GM21723 (cell line): Measurements from ENCODE around the gene NAA80.

Experiments used
- ATAC-seq: cut with Tn5 transposase; IDR thresholded peaks from one replicate; pipeline ENCODE4 v1.9.1; 2021; ENCODE audit warnings: mild to moderate bottlenecking, moderate library complexity; ENCODE audit not compliant: unreplicated experiment

Gene NAA80

DNA sequence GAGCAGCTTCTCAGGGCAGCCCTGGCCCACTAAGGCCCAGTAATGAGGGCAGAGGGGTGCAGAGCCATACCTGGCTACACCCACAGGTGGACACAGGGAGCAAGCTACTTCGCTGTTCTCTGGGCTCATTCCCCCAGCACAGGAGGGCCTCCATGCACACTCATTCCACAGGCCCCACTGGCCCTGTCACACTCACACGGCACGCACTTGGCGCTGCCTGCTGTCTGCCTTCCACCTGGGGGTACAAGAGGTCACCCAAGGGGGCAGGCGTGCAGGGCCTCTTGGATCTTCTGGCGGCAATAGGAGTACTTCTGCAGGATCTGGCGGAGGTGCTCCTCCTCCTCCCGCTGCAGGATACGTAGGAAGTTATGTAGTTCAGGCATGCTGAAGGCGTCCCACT lies 31.1 kb upstream of the NAA80 start:
- no peak for ATAC-seq

DNA sequence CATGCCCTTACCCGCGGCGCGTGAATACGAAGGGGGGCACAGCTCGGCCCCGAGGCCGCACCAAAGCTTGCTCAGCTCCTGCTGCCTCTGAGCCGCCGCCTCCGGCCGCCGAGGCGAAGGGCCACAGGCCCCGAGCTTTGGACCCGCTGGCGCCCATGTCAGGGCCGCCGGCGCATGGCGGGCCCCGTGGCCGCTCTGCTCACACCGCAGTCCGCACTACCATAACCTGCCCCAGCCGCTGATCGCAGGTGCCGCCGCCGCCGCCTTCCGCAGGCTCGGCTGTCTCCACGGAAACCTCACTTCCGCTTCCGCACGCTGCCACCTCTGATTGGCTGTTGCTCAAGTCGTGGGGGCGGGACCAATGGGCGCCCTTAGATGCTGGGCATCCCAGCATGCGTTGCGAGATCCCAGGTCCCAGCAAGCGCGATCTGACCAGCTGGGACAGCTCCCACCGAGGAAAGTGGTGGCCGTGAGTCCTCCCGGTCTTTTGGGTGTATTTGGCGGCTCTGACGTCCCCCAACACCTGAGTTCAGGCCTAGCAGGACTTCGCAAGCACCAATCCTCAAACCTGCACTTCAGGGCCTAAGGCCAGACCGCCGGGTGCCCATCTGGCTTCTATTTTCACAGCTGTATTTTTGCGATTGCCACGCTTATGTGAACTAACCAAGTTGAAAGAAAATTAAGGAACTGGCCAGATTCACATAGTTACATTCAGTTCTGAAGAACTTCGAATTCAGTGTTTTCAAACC lies 28.9 kb upstream of the NAA80 start, which contains the start of gene TUSC2:
Gene TUSC2 (minus strand): TSS at position 281 of the 749 bp plus-strand sequence. CDS start 124 bp downstream, at position 157.
- ATAC-seq: peak; percentile 85

DNA sequence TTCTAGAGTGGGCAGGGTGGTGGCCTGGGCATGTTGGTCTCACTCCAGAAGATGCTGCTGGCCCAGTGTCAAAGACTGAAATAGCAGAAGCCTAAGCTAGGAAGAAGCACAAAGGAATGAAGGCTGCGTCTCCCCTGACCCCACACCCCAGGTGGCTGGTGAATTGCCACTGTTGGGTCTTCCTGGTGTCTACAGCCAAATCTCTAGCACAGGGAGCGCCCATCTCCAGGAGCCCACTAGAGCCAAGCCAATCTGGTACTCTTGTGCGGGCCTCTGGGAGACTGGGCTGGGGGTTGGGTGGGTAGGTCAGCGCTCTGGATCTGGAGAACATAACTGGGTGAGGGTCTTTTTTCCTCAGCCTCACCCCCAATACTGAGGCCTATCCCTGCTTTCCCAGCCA lies 27.9 kb upstream of the NAA80 start:
- no peak for ATAC-seq

DNA sequence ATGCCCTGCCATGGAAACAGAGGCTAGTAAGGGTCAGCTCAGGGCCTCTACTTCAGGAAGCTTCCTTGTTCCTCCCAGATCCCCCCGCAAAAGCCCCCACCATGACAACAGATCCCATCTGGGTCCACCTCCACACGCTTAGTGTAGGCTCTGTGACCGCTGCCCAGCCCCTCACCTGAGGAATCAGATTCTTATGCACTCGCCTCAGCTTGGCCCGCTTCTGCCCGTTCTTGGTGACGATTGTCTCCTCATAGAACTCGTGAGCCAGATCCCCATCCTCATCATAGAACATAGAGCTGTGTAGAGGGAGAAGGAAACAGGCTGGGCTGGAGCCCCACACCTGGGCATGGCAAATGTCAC lies 27.0 kb upstream of the NAA80 start:
- no peak for ATAC-seq

DNA sequence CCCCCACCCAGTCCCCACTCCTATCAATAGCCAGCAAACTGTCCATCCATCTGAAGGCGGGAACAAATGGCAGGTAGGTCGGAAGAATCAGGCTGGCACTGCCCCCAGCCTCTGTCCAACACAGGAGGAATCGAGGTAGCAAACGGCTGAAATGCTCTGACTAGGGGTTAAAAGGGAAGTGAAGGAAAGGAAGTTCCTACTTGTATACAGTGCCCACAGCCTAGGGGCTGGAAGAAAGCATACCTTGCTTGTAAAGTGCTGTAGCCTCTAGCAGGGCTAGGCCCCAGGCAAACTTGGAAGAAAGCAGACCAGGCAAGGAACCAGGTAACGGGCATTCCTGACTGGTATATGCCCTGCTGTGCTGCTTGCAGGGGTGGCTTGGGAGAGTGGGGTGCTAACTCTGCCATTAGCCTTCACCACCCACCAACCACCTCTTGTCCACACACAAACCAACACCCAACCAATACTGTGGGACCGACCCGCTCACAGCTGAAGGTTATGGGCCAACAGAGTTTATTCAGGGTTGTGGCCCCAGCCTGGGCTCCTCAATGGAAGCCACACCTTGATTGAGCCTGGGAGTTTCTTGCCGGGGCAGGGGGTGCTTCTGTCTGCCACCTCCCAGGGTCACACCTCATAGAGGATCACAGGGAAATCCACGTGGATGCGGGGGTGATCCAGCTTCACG lies 26.4 kb upstream of the NAA80 start:
- no peak for ATAC-seq

DNA sequence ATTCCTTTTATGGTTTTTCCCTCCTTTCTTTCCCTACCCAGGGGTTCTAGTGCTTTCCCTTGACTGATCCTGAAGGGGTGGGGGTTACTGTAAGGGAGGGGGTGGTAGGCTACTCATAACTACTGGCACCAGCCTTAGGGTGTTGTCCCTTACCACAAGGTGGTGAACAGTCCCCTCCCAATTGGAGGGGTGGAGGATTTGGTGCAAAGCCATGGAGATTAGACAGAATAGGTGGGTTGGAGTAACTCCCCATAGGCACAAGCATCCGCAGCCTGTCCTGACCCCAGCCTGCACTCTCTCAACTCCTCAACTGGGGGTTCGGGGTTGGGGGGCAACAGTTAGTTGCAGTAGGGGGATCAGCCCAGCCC lies 25.9 kb upstream of the NAA80 start:
- ATAC-seq: no peak

DNA sequence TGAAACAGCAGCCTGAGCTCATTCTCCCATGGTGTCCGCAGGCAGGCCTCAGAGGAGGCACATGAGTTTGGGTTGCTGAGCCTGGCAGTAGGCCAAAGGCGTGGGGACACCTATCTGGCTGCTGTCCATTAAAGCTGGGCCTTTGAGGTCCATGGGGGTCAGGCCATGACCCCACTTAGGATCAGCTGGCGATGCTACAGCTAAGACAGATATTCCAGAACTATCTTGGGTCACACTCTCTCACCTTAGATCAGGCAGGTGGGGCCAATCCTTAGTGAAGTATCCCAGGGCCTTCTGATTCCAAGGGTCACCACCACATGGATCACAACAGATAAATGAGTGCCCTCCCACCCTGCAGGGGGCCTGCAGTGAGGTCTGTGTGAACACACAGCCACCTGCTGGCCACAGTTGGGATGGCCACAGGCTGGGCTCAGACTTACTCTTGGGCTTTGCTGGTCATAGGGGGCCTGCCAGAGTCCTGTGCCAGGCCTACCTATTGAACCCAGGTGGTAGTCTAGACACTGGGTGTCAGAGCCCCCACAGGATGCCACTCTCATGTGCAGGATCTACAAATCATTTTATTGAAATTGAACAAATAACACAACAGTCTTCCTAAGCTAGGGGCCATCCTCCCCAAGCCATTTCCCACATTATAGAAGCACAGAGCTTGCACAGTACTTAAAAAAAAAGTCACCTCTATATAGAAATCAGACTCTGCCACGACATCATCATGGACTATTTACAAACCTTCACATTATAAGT lies 25.3 kb upstream of the NAA80 start:
- no peak for ATAC-seq

DNA sequence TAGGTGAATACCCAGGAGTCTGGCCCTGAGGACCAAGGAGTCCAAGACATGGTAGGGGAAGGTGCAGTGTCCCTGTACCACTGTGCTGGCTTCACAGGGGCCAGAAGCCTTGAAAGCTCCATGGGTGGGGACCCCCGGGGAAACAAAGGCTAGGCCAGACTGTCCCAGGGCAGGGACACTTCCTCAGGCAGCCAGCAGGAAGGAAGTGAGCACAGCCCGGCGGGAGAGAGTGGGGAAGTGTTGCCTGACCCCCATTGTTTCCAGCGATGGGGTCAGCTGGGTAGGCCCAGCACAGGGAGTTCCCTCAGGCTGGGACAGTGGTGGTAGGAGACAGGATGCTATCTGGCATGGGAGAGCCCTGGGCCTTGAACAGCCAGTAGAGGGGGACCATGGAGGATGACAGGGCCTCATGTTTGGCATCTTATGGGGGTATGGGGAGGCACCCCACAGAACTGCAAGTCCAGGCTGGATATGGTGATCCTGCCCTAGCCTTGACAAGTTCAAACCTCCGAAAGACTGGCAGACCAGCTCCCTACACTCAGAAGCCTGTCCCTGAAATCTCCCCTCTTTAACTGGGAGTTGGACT lies 24.5 kb upstream of the NAA80 start:
- ATAC-seq: no peak

DNA sequence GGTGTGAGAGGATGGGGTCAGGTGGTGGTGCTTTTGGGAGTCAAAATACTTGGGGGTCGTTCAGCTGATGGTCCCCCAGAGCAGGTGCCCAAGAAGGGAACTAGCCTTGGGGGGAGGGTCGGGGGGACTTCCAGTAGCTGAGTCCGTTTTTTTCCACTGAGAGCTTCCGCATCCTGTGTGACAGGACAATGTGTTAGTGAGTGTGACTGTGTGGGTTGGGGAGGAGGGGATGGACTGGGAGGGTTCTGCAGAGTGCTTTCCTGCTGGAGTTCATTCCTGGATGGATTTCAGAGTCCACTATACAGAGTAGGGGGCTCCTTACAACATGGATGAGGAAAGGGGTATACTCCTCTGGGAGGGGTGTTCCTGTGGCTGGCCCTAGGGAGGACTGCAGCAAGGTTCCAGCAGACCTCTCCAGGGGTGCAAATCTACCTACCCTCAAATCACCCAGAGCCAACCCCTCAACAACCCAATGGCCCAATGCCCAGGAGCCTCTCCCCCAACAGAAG lies 23.9 kb upstream of the NAA80 start:
- ATAC-seq: no peak

DNA sequence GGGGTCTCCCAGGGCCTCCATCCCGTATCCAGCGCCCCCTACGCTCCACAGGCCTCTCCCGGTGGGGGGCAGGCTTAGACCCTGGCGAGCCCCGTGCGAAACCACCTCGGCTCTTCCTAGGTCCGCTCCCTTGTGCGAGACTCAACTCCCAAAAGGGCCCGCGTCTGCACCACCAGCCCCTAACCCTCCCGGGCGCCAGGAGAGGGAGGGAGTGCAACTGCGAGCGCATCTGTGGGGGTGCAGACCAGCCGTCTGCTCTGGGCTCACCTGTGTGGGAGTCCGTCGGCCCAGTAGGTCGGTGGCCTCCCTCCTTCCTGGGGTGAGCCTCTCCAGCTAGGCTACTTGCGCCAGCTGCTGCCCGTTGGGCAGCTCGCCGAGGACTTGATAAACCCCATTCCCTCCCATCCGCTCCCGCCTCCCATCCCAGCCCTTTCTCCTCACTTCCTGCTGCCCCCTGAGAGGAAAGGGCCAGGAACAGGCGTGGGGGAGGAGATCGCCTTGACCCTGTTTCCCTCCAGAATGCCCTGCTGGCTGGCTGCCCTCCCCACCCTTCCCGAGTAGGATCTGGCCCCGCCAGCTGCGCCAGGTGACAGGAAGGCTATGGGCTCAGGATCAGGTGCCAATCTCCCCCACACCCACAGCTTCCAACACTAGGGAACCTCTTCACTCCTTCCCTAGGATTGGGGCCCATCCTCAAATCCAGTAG lies 23.3 kb upstream of the NAA80 start, which contains the start of gene HYAL2:
Gene HYAL2 (minus strand): TSS at position 360 of the 706 bp plus-strand sequence. CDS start 2,256 bp downstream, outside the sequence.
- ATAC-seq: no peak

DNA sequence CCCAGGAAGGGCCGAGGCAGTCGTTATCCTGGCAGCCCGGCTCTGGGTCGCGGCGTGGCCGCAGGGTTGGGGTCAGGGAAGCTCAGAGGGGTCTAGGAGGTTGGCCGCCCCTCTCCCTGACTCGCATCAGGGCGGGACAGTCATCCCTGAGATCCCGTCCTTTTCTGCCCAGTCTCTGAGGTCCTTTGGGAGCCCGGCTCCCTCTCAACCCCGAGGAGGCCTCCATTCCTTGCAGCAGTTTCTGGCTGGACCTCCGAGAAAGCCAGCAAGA lies 22.8 kb upstream of the NAA80 start:
- no peak for ATAC-seq

DNA sequence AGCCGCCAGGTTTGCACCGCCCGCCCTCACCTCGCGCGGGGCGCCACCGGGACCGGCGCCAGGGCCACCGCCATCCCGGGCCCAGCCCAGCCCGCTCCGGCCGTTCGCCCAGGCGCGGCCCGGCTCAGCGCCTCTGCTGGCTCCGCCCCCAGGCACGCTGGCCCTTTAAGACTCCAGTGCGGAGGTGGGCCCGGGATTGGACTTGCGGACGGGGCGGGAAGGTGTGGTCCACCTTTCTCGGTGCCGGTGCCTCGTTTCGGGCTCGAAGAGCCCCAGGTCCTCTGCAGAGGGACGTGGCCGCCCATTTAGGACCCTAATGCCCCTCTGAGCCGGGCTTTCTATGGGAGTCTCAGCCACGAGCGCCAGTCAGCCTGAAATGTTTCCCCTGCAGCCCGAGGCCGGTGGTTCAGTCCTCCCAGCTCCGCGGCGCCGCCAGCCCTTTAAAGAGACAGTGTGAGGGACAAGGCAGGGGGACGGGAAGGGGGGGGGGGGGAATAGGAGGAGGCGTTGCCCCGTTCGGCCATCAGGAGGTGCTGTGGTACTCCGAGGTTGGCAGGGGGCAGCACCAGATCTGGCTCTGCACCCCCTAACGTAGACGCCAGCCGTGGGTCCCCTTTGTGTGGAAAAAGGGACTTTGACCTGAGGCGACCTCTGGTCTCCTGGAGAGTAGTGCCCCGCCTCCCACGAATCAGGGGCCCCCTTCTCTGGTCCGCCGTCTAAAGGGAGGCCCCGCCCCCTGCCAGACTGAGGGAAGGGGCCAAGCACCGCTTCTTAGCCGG lies 22.3 kb upstream of the NAA80 start:
- peak; percentile 82 for ATAC-seq

DNA sequence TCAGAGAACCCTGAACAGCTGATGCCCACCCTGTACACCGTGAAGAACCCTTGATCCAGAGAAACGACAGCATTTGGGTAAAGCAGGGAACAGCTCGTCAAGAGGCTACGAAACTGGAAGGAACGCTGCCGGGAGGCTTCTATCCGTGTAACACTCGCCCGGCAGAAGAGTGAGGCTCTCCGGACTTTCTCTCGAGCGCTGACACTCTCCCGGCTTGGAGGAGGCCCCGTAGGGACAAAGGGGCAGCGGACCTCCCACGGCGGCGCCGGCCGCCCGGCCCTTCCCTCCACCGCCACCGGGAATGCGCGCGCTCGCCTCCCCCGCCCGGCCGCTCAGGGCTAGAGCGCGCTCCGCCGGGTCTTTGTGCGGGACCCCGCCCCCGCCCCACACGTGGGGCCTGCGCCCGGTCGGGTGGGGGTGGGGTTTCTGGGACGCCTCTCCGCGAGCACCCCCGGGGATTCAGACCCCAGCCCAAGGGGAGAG lies 21.7 kb upstream of the NAA80 start:
- ATAC-seq: peak; percentile 50

DNA sequence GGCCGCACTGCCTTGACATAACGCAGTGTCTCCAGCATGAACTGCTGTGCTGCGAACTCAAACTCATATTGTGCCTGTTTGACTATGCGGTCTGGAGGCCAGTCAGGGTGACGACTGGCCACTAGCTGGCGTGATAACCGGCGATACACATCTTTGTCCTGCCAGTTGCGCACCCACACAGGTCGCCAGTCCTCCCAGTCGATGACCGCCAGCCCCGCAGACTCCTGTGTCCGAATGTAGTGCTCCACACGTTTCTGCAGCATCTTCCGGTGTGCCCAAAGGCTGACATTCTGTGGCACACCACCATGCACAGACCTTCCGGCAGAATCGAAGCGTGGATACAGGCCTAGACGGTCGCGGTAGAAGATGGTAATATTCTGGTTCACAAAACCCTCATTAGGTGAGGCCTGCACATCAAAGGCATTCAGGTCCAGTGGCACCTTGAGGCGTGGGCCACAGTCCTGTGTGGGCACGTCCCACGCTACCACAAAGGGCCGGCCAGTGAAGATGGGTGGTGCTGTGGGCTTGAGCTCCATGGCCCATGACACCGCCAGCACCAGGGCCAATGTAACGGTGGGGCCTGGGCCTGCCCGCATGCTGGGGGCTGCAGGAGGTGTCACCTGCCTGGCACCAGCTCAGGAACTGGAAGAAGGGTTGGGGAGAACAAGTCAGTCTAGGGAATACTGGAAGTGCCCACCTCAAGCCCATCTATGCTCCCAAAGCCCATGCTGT lies 20.9 kb upstream of the NAA80 start:
- ATAC-seq: no peak

DNA sequence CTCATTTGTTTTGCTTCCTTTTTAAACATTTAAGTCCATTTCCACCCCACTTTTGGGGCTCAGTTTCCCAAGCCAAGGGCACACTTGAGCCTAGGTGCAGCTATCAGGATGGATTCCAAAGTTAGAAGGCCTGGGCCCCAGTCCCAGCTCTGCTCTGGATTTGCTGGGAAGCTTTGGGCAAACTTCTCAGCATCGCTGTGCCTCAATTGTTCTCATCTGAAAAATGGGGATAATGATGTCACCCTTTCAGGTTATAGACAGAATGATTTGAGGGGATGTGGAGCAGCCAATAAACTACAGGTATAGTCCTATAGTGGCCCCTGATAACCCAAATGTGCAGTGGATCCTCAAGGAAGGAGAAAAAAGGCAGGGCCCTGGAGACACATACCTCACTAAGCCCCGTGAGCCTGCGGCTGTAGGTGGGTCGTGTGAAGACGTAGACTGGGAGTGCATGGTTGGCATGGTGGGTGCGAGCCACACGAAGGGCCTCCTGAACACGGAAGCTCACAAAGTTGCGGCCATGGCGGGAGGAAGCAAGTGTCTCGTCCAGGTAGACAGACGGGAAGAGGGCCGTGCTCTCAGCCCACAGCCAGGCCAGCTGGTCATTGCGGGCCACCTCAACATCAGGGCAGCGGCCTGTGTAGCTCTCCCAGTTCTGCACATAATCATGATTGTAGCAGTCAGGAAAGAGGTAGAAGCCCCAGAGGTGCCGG lies 20.1 kb upstream of the NAA80 start:
- ATAC-seq: no peak

DNA sequence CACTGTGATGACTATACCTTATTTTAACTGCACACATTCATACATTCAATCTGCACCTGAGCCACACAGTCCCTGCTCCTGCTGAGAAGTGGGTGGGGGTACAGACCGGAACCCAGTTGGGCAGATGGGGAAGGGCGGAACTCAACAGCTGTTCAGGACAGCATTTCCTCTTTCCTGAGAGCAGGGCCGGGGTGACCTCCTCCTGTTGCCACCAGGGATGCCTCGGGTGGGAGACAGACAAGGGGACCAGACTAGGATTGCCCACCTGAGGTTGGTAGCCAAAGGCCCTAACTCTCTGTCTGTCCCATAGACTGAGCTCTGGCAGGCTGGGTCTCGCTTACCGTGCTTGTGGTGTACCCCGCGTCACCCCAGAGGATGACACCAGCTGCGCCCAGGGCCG lies 19.4 kb upstream of the NAA80 start:
- no peak for ATAC-seq

DNA sequence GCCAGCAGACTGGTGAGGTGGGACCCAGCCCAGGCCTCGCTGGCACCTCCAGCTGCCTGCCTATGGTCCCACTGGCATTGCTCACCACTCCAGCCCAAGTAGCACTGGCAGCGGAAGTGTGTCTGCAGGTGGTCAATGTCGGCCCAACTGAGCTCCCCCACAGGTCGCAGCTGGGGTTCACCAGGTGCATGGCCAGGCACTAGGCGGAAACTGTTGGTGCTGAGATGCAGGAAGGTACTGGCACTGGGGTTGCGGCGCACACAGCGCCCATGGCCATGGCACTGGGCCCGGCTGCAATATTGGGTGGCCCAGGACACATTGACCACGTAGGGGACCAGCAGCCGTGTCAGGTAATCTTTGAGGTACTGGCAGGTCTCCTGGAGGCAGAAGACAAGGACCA lies 19.0 kb upstream of the NAA80 start:
- no peak for ATAC-seq

DNA sequence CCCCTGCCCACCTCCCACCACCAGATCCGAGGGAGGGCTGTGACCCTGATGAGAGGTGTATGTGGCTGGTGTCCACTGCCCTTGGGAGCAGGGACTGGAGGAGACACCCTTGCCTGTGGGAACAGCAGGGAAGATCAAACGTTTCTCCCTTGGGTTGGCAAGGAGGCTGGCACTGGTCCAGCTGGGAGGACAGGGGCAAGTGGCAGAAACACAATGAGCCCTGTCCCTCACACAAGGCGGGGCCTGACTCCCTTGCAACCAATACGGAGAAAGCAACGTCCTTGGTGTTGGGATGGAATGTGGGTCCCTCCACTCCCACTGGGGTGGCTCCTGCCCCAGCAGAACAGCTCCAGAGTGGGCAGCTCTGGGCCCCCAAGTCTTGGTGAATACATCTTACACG lies 18.1 kb upstream of the NAA80 start:
- ATAC-seq: no peak
